ENCODE data around the gene VNN1.

DNA sequence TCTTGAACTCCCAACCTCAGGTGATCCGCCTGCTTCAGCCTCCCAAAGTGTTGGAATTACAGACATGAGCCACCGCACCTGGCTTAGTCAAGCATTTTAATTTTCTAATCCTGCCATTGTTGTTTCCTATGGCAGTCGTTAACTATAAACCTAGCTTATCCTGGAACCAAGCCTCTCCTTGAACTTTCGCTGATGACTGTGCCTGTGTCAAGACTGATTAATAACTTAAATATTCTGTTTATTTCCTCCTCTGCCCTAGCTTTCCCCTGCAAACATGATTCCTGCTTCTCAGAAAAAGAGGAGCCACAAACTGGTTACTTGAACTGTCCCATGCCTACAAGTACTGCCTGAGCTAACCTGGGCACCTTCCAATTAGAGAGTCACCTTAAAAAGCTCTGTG, 1.5 kb downstream of the VNN1 start:
- TF ChIP-seq, protein P1, sequence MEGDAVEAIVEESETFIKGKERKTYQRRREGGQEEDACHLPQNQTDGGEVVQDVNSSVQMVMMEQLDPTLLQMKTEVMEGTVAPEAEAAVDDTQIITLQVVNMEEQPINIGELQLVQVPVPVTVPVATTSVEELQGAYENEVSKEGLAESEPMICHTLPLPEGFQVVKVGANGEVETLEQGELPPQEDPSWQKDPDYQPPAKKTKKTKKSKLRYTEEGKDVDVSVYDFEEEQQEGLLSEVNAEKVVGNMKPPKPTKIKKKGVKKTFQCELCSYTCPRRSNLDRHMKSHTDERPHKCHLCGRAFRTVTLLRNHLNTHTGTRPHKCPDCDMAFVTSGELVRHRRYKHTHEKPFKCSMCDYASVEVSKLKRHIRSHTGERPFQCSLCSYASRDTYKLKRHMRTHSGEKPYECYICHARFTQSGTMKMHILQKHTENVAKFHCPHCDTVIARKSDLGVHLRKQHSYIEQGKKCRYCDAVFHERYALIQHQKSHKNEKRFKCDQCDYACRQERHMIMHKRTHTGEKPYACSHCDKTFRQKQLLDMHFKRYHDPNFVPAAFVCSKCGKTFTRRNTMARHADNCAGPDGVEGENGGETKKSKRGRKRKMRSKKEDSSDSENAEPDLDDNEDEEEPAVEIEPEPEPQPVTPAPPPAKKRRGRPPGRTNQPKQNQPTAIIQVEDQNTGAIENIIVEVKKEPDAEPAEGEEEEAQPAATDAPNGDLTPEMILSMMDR (IDR thresholded peaks at IDR 0.05), result no peak
- no peak for TF ChIP-seq POLR2A (IDR thresholded peaks at IDR 0.05)

Measured in thyroid gland (tissue), 4 donors.